HCT116 (cell line): ENCODE results near the gene AGPAT3.

ENCODE experiments used
- CTCF ChIP-seq, 3 experiments: fragments of 200-600 bp in 1 of 3; sonication (generic) in 1 of 3; IDR thresholded peaks in 2 of 3; conservative IDR thresholded peaks in 1 of 3; 2 replicates each; pipeline ENCODE4 v1.5.1; 2012 to 2017; ENCODE audit warnings: low read depth in 2 of 3, low read length in 2 of 3, antibody characterized with exemption in 1 of 3, borderline replicate concordance in 1 of 3, control low read depth in 1 of 3, mild to moderate bottlenecking in 1 of 3, mixed read lengths in 1 of 3, mixed run types in 1 of 3, moderate library complexity in 1 of 3; ENCODE audit not compliant: insufficient read depth in 1 of 3
- EZH2 ChIP-seq: fragments of 200-600 bp; sonication (generic); IDR thresholded peaks from 2 replicates; pipeline ENCODE4 v1.6.1; 2017; ENCODE audit warnings: antibody characterized with exemption, mixed run types
- POLR2A ChIP-seq: IDR thresholded peaks from 2 replicates; pipeline ENCODE4 v1.7.0; 2011; ENCODE audit warnings: borderline replicate concordance; ENCODE audit not compliant: insufficient read depth, insufficient read length; ENCODE audit errors: extremely low read depth
- POLR2AphosphoS5 ChIP-seq: IDR thresholded peaks from 2 replicates; pipeline ENCODE4 v1.6.1; 2011; ENCODE audit warnings: mild to moderate bottlenecking, low read depth, low read length, moderate library complexity
- REST ChIP-seq: IDR thresholded peaks from 2 replicates; pipeline ENCODE4 v1.6.1; 2012; ENCODE audit warnings: low read depth
- SIN3A ChIP-seq: IDR thresholded peaks from 2 replicates; pipeline ENCODE4 v1.6.1; 2012; ENCODE audit warnings: low read depth
- SP1 ChIP-seq: IDR thresholded peaks from 2 replicates; pipeline ENCODE4 v1.6.1; 2012; ENCODE audit warnings: low read depth
- TCF7L2 ChIP-seq: IDR thresholded peaks from 2 replicates; pipeline ENCODE4 v1.7.0; 2011; ENCODE audit warnings: borderline replicate concordance, inconsistent platforms; ENCODE audit not compliant: insufficient read depth, insufficient read length; ENCODE audit errors: extremely low read depth

GRCh38 chr21:43937051-43937832, 72.2 kb downstream of the AGPAT3 start:
- TF ChIP-seq REST: no peak
- TF ChIP-seq TCF7L2: no peak
- TF ChIP-seq SP1: no peak
- TF ChIP-seq SIN3A: no peak
- no peak for TF ChIP-seq POLR2A
- no peak for TF ChIP-seq EZH2
- TF ChIP-seq CTCF (IDR thresholded peaks at IDR 0.05 in 2 of 3, conservative IDR thresholded peaks at IDR 0.05 in 1 of 3; ENCODE audit: borderline replicate concordance in 1 of 3, insufficient read depth in 1 of 3, low read depth in 2 of 3, low read length in 2 of 3): no peak
- TF ChIP-seq POLR2AphosphoS5: no peak
